A549 (cell line): ENCODE results near the gene ATP6V0E1. TPM values are rescaled to one million over a fixed set of nuclear protein-coding genes. Genes with fewer than 3 reads are reported as not detected.

Experiments used
- ATAC-seq, 2 experiments: fragments of 200-7000 bp in 1 of 2; fragments of >200 bp in 1 of 2; cut with Nextera tagmentation in 1 of 2; cut with Tn5 transposase in 1 of 2; 3 replicates each; pipeline versions ENCODE4 v1.8.0 to v1.9.1; 2018 to 2020; ENCODE audit warnings: mild to moderate bottlenecking in 1 of 2, moderate library complexity in 1 of 2
- CTCF ChIA-PET: fragments of 300-600 bp; sonication (Branson Sonifier 250); formaldehyde crosslinking; extraction: SDS; loops from one replicate; lab custom pipeline; 2021; ENCODE audit warnings: antibody characterized with exemption, inconsistent platforms; lab: Yijun Ruan, JAX
- POLR2A ChIA-PET: fragments of 350-600 bp; formaldehyde crosslinking; extraction: SDS; loops from one replicate; lab custom pipeline; 2021; ENCODE audit warnings: antibody characterized with exemption, inconsistent platforms; lab: Yijun Ruan, JAX
- DNase-seq, 2 experiments: peaks; one replicate each; pipeline versions ENCODE4 v3.0.0 to v3.0.0-alpha.2; 2011 to 2016; ENCODE audit warnings: low read depth in 1 of 2, low spot score in 1 of 2
- FAIRE-seq: peaks from 2 replicates; lab custom pipeline; 2011; peaks lifted over from hg19 to GRCh38; lab: Jason Lieb, UNC
- H3K27ac ChIP-seq, 2 experiments: fragments of >200 bp; sonication (Bioruptor Twin); formaldehyde crosslinking; 3 replicates each; pipeline ENCODE4 v1.5.1; 2016 to 2017
- H3K4me1 ChIP-seq: fragments of >200 bp; sonication (Bioruptor Twin); formaldehyde crosslinking; 3 replicates; pipeline ENCODE4 v1.6.1; 2016
- H3K4me2 ChIP-seq: fragments of >200 bp; sonication (Bioruptor Twin); formaldehyde crosslinking; 3 replicates; pipeline ENCODE4 v1.6.1; 2016
- H3K4me3 ChIP-seq: fragments of >200 bp; sonication (Bioruptor Twin); formaldehyde crosslinking; 3 replicates; pipeline ENCODE4 v1.5.1; 2016
- H3K9me3 ChIP-seq: fragments of >200 bp; sonication (Bioruptor Twin); formaldehyde crosslinking; 3 replicates; pipeline ENCODE4 v1.6.1; 2016
- BCL3 ChIP-seq: fragments of >200 bp; sonication (Bioruptor Twin); formaldehyde crosslinking; IDR thresholded peaks from 3 replicates; pipeline ENCODE4 v1.6.1; 2016
- BHLHE40 ChIP-seq: IDR thresholded peaks from 2 replicates; pipeline ENCODE4 v1.6.1; 2012; ENCODE audit warnings: low read depth, low read length, inconsistent platforms
- CBX2 ChIP-seq: fragments of 200-600 bp; sonication (generic); IDR thresholded peaks from 2 replicates; pipeline ENCODE4 v1.6.1; 2016; ENCODE audit warnings: low read depth, mild to moderate bottlenecking, borderline replicate concordance
- CEBPB ChIP-seq, 2 experiments: fragments of >200 bp in 1 of 2; sonication (Bioruptor Twin) in 1 of 2; formaldehyde crosslinking in 1 of 2; IDR thresholded peaks; 2 replicates each; pipeline ENCODE4 v1.6.1; 2012 to 2016
- CHD2 ChIP-seq: fragments of 150-350 bp; IDR thresholded peaks from 2 replicates; pipeline ENCODE4 v1.6.1; 2014; ENCODE audit warnings: low read length; ENCODE audit not compliant: partially characterized antibody
- CHD4 ChIP-seq: fragments of 200-600 bp; sonication (generic); IDR thresholded peaks from 2 replicates; pipeline ENCODE4 v1.6.1; 2016; ENCODE audit warnings: antibody characterized with exemption, mild to moderate bottlenecking, borderline replicate concordance
- CTCF ChIP-seq: fragments of >200 bp; sonication (Bioruptor Twin); formaldehyde crosslinking; IDR thresholded peaks from 3 replicates; pipeline ENCODE4 v1.5.1; 2016
- E2F6 ChIP-seq: IDR thresholded peaks from 2 replicates; pipeline ENCODE4 v1.6.1; 2012; ENCODE audit warnings: low read depth, borderline replicate concordance
- EHF ChIP-seq: fragments of 250-450 bp; sonication (Bioruptor Pico); IDR thresholded peaks from 2 replicates; pipeline ENCODE4 v1.5.0; 2020; ENCODE audit warnings: mild to moderate bottlenecking
- EHMT2 ChIP-seq: fragments of 200-600 bp; sonication (generic); IDR thresholded peaks from 2 replicates; pipeline ENCODE4 v1.6.1; 2016; ENCODE audit warnings: antibody characterized with exemption, low read depth, mild to moderate bottlenecking, moderate library complexity
- EP300 ChIP-seq, 2 experiments: fragments of >200 bp; sonication (Bioruptor Twin); formaldehyde crosslinking; IDR thresholded peaks; 2 replicates in 1 of 2; 3 replicates in 1 of 2; pipeline ENCODE4 v1.6.1; 2016 to 2017
- ESRRA ChIP-seq: fragments of 150-350 bp; IDR thresholded peaks from 2 replicates; pipeline ENCODE4 v1.6.1; 2014; ENCODE audit warnings: mild to moderate bottlenecking, low read length, borderline replicate concordance
- FOSB ChIP-seq: fragments of 250-450 bp; sonication (Bioruptor Pico); IDR thresholded peaks from 2 replicates; pipeline ENCODE4 v1.5.0; 2020; ENCODE audit warnings: mild to moderate bottlenecking, moderate library complexity
- GATA3 ChIP-seq: IDR thresholded peaks from 2 replicates; pipeline ENCODE4 v1.6.1; 2012; ENCODE audit warnings: borderline replicate concordance
- HES2 ChIP-seq: fragments of >200 bp; sonication (Bioruptor Twin); formaldehyde crosslinking; IDR thresholded peaks from 2 replicates; pipeline ENCODE4 v1.6.1; 2016
- HMGXB4 ChIP-seq: fragments of 250-450 bp; sonication (Bioruptor Pico); IDR thresholded peaks from 2 replicates; pipeline ENCODE4 v1.5.0; 2021; ENCODE audit warnings: mild to moderate bottlenecking, moderate library complexity, borderline replicate concordance
- HOXB13 ChIP-seq: fragments of 250-450 bp; sonication (Bioruptor Pico); IDR thresholded peaks from 2 replicates; pipeline ENCODE4 v1.5.0; 2020; ENCODE audit warnings: low read depth, mild to moderate bottlenecking, moderate library complexity
- HOXB5 ChIP-seq: fragments of 250-450 bp; sonication (Bioruptor Pico); IDR thresholded peaks from 2 replicates; pipeline ENCODE4 v1.5.0; 2020; ENCODE audit warnings: mild to moderate bottlenecking, moderate library complexity
- JUN ChIP-seq, 2 experiments: fragments of >200 bp; sonication (Bioruptor Twin); formaldehyde crosslinking; IDR thresholded peaks; 2 replicates in 1 of 2; 3 replicates in 1 of 2; pipeline ENCODE4 v1.6.1; 2016 to 2017
- JUNB ChIP-seq: fragments of >200 bp; sonication (Bioruptor Twin); formaldehyde crosslinking; IDR thresholded peaks from 2 replicates; pipeline ENCODE4 v1.6.1; 2016
- KDM1A ChIP-seq: fragments of 200-600 bp; sonication (generic); IDR thresholded peaks from 2 replicates; pipeline ENCODE4 v1.6.1; 2016; ENCODE audit warnings: low read depth, mild to moderate bottlenecking
- MAFK ChIP-seq: fragments of 450-650 bp; IDR thresholded peaks from 2 replicates; pipeline ENCODE4 v1.6.1; 2014; ENCODE audit not compliant: partially characterized antibody
- MAZ ChIP-seq: fragments of 150-350 bp; IDR thresholded peaks from 2 replicates; pipeline ENCODE4 v1.6.1; 2014; ENCODE audit warnings: antibody characterized with exemption, low read depth, low read length, borderline replicate concordance
- MYC ChIP-seq: IDR thresholded peaks from 2 replicates; pipeline ENCODE4 v1.6.1; 2012; ENCODE audit warnings: mild to moderate bottlenecking, inconsistent platforms, low read length, improper control_type of control experiment, borderline replicate concordance
- NFE2L2 ChIP-seq: fragments of 150-350 bp; conservative IDR thresholded peaks from 2 replicates; pipeline ENCODE4 v1.6.1; 2014; ENCODE audit warnings: low read length
- NPAS2 ChIP-seq: fragments of 250-450 bp; sonication (Bioruptor Pico); IDR thresholded peaks from 2 replicates; pipeline ENCODE4 v1.8.0; 2022; ENCODE audit warnings: mild to moderate bottlenecking, moderate library complexity, borderline replicate concordance
- PBX3 ChIP-seq: IDR thresholded peaks from 2 replicates; pipeline ENCODE4 v1.6.1; 2012
- PHF8 ChIP-seq: fragments of 200-600 bp; sonication (generic); IDR thresholded peaks from 2 replicates; pipeline ENCODE4 v1.6.1; 2016; ENCODE audit warnings: low read depth, mild to moderate bottlenecking, antibody characterized with exemption, moderate library complexity, borderline replicate concordance
- RAD21 ChIP-seq, 2 experiments: fragments of >200 bp in 1 of 2; sonication (Bioruptor Twin) in 1 of 2; formaldehyde crosslinking in 1 of 2; IDR thresholded peaks in 1 of 2; conservative IDR thresholded peaks in 1 of 2; 2 replicates in 1 of 2; 3 replicates in 1 of 2; pipeline ENCODE4 v1.6.1; 2012 to 2018; ENCODE audit warnings: inconsistent platforms in 1 of 2
- RARB ChIP-seq: fragments of 250-450 bp; sonication (Bioruptor Pico); IDR thresholded peaks from 2 replicates; pipeline ENCODE4 v1.8.0; 2021; ENCODE audit warnings: mild to moderate bottlenecking, moderate library complexity
- SREBF2 ChIP-seq: fragments of 450-650 bp; IDR thresholded peaks from 2 replicates; pipeline ENCODE4 v1.6.1; 2014; ENCODE audit warnings: mild to moderate bottlenecking, moderate library complexity
- TFCP2L1 ChIP-seq: fragments of 250-450 bp; sonication (Bioruptor Pico); IDR thresholded peaks from 2 replicates; pipeline ENCODE4 v1.5.0; 2021; ENCODE audit warnings: mild to moderate bottlenecking
- TP53 ChIP-seq: fragments of 250-450 bp; sonication (Bioruptor Pico); IDR thresholded peaks from 2 replicates; pipeline ENCODE4 v1.5.0; 2021; ENCODE audit warnings: mild to moderate bottlenecking, moderate library complexity
- ZNF302 ChIP-seq: fragments of 250-450 bp; sonication (Bioruptor Pico); IDR thresholded peaks from 2 replicates; pipeline ENCODE4 v1.9.0; 2021; ENCODE audit warnings: inconsistent platforms, mild to moderate bottlenecking, moderate library complexity
- ZSCAN20 ChIP-seq: fragments of 250-450 bp; sonication (Bioruptor Pico); IDR thresholded peaks from 2 replicates; pipeline ENCODE4 v1.8.0; 2022; ENCODE audit warnings: mild to moderate bottlenecking, moderate library complexity
- WGBS: methylation state at CpG from one replicate; pipeline ENCODE4 v1.1.6; 2017; ENCODE audit errors: missing lambda C conversion rate; 5-methylcytosine and 5-hydroxymethylcytosine counted together
- polyA plus RNA-seq, 4 experiments: library from polyadenylated mRNA; depleted of rRNA in 3 of 4; stranded (reverse); fragments of >200 nt; fragmentation: RNase III in 1 of 4; extraction: RNeasy Plus Mini Kit Qiagen cat#74134 plus additional on column Dnase treatment in 1 of 4; gene quantifications; 2 replicates in 3 of 4; 3 replicates in 1 of 4; pipeline ENCODE4 v1.2.3, GENCODE V29; 2011 to 2017

ATP6V0E1 gene
- polyA plus RNA-seq, 2 of the 4 experiments (the other 2 are of a cell fraction), result 297 to 344 TPM

GRCh38 chr5:172958331-172959046, 25.1 kb upstream of the ATP6V0E1 start:
- ChIA-PET POLR2A (interaction anchor here (0.6 to 2.4 kb wide), 16 partner anchors 11 to 294 kb away, joined by 3 to 9 read pairs (median 4); partner anchors contain the start of genes ATP6V0E1 and DUSP1), CTCF (interaction anchor here (0.7 to 4.9 kb wide), 32 partner anchors 9 to 324 kb away, joined by 3 to 24 read pairs (median 4); partner anchors contain the start of gene ATP6V0E1)
- Histone ChIP-seq H3K27ac (peak overlapping the region; percentile 94 to 95), H3K4me2 (peak overlapping the region; percentile 73), H3K9me3 (no peaks in the 10 kb centered on the region), H3K4me1 (peaks cover 57% of the 10 kb centered on the region), H3K4me3 (peak overlapping the region; percentile 65)
- ATAC-seq (peak; percentile 77 to 78), FAIRE-seq (no peak), DNase-seq (peak; percentile 66 to 84)
- WGBS, result 2% methylated on average over 32 of the region's 54 CpGs
- TF ChIP-seq RARB (CRISPR knock-in tag), result peak; percentile 34; the same call in 1 of the 2 replicates
- TF ChIP-seq MYC, result no peak
- TF ChIP-seq MAZ, result no peak
- peak in 1 of 2 experiments; percentile 62; a peak in 3 of 5 replicates for TF ChIP-seq JUN (IDR thresholded peaks at IDR 0.05)
- no peak for TF ChIP-seq GATA3
- no peak for TF ChIP-seq BCL3
- no peak for TF ChIP-seq CHD4
- TF ChIP-seq NPAS2, result no peak
- no peak for TF ChIP-seq ZNF302 (CRISPR knock-in tag)
- TF ChIP-seq ESRRA, result no peak
- TF ChIP-seq EHMT2, result no peak
- no peak for TF ChIP-seq CBX2
- no peak for TF ChIP-seq EHF
- TF ChIP-seq SREBF2, result no peak
- no peak for TF ChIP-seq NFE2L2
- TF ChIP-seq CHD2, result no peak
- TF ChIP-seq E2F6, result no peak
- TF ChIP-seq HMGXB4 (CRISPR knock-in tag), result no peak
- TF ChIP-seq KDM1A, result no peak
- TF ChIP-seq PBX3, result no peak
- TF ChIP-seq TFCP2L1, result no peak
- TF ChIP-seq EP300 (IDR thresholded peaks at IDR 0.05), result no peak
- no peak for TF ChIP-seq JUNB
- TF ChIP-seq RAD21 (conservative IDR thresholded peaks at IDR 0.05 in 1 of 2, IDR thresholded peaks at IDR 0.05 in 1 of 2), result no peak; a peak in 1 of 5 replicates
- no peak for TF ChIP-seq FOSB (CRISPR knock-in tag)
- TF ChIP-seq ZSCAN20 (CRISPR knock-in tag), result no peak
- TF ChIP-seq HOXB13 (CRISPR knock-in tag), result no peak
- peak; percentile 80 for TF ChIP-seq PHF8
- TF ChIP-seq HOXB5 (CRISPR knock-in tag), result peak; percentile 14; the same call in 1 of the 2 replicates
- TF ChIP-seq CTCF, result no peak
- no peak for TF ChIP-seq CEBPB (IDR thresholded peaks at IDR 0.05)
- no peak for TF ChIP-seq HES2
- no peak for TF ChIP-seq MAFK
- TF ChIP-seq TP53 (CRISPR knock-in tag), result peak; percentile 57; the same call in 1 of the 2 replicates
- no peak for TF ChIP-seq BHLHE40
